Neural cell (in vitro differentiated cells): Measurements from ENCODE around the gene VOPP1. TPM values are rescaled to one million over a fixed set of nuclear protein-coding genes. Genes with fewer than 3 reads are reported as not detected.

Experiments used
- H2AFZ ChIP-seq: fragments of 200-600, 300-800 bp; sonication (generic), shearing (Covaris generic); 2 replicates; pipeline ENCODE4 v1.6.0; 2014; ENCODE audit warnings: low read depth, mild to moderate bottlenecking, antibody characterized with exemption, low read length, moderate library complexity
- H3F3A ChIP-seq: fragments of 200-600 bp; shearing (Covaris generic); 2 replicates; pipeline ENCODE4 v1.6.1; 2016; ENCODE audit warnings: mild to moderate bottlenecking, moderate library complexity, mixed read lengths, antibody characterized with exemption, low read length; ENCODE audit not compliant: insufficient read depth, poor library complexity, severe bottlenecking
- H3K27ac ChIP-seq: fragments of 200-600, 300-800 bp; sonication (generic), shearing (Covaris generic); 2 replicates; pipeline ENCODE4 v1.5.1; 2014; ENCODE audit warnings: mild to moderate bottlenecking, low read length, moderate library complexity
- H3K27me3 ChIP-seq: fragments of 300-800, 200-600 bp; sonication (generic), shearing (Covaris generic); 2 replicates; pipeline ENCODE4 v1.6.0; 2014; ENCODE audit warnings: mild to moderate bottlenecking, low read depth, low read length, moderate library complexity; ENCODE audit not compliant: insufficient read depth
- H3K36me3 ChIP-seq: fragments of 300-800, 200-600 bp; sonication (generic), shearing (Covaris generic); 2 replicates; pipeline ENCODE4 v1.5.1; 2014; ENCODE audit warnings: mild to moderate bottlenecking, antibody characterized with exemption, low read length, moderate library complexity; ENCODE audit not compliant: insufficient read depth
- H3K4me2 ChIP-seq: fragments of 300-800, 200-600 bp; sonication (generic), shearing (Covaris generic); 2 replicates; pipeline ENCODE4 v1.6.0; 2014; ENCODE audit warnings: mild to moderate bottlenecking, low read length
- H3K4me3 ChIP-seq: fragments of 300-800, 200-600 bp; sonication (generic), shearing (Covaris generic); 2 replicates; pipeline ENCODE4 v1.5.1; 2014; ENCODE audit warnings: mild to moderate bottlenecking, low read length, moderate library complexity
- H3K79me2 ChIP-seq: fragments of 200-600 bp; shearing (Covaris generic); replicated peaks from 2 replicates; pipeline ENCODE4 v1.6.0; 2014; ENCODE audit warnings: mild to moderate bottlenecking, low read length, moderate library complexity; ENCODE audit not compliant: insufficient read depth
- H3K9ac ChIP-seq: fragments of 300-800, 200-600 bp; sonication (generic), shearing (Covaris generic); 2 replicates; pipeline ENCODE4 v1.6.1; 2016; ENCODE audit warnings: mild to moderate bottlenecking, low read length, mixed read lengths
- H3K9me2 ChIP-seq: fragments of 200-600 bp; shearing (Covaris generic); 2 replicates; pipeline ENCODE4 v1.6.1; 2016; ENCODE audit warnings: mild to moderate bottlenecking, low read length, mixed read lengths; ENCODE audit not compliant: insufficient read depth
- H3K9me3 ChIP-seq: fragments of 200-600, 300-800 bp; sonication (generic), shearing (Covaris generic); 2 replicates; pipeline ENCODE4 v1.6.1; 2016; ENCODE audit warnings: mild to moderate bottlenecking, mixed run types, low read length, moderate library complexity, mixed read lengths
- H4K20me1 ChIP-seq: fragments of 200-600 bp; shearing (Covaris generic); 2 replicates; pipeline ENCODE4 v1.6.1; 2016; ENCODE audit warnings: mild to moderate bottlenecking, mixed run types; ENCODE audit not compliant: insufficient read depth
- EP300 ChIP-seq: fragments of 450-650 bp; conservative IDR thresholded peaks from 2 replicates; pipeline ENCODE4 v1.6.1; 2014; ENCODE audit warnings: antibody characterized with exemption, mild to moderate bottlenecking, moderate library complexity; ENCODE audit not compliant: poor library complexity, severe bottlenecking
- EZH2 ChIP-seq: fragments of 200-600, 300-800 bp; shearing (Covaris generic), sonication (generic); IDR thresholded peaks from 2 replicates; pipeline ENCODE4 v1.6.1; 2014; ENCODE audit warnings: antibody characterized with exemption, low read length, borderline replicate concordance, mild to moderate bottlenecking; ENCODE audit not compliant: insufficient read depth, poor library complexity, severe bottlenecking
- MXI1 ChIP-seq: fragments of 450-650 bp; conservative IDR thresholded peaks from 2 replicates; pipeline ENCODE4 v1.6.1; 2014; ENCODE audit warnings: antibody characterized with exemption, mild to moderate bottlenecking; ENCODE audit not compliant: poor library complexity, severe bottlenecking
- POLR2AphosphoS5 ChIP-seq: IDR thresholded peaks from 2 replicates; pipeline ENCODE4 v1.6.1; 2012
- RAD21 ChIP-seq: fragments of 450-650 bp; conservative IDR thresholded peaks from 2 replicates; pipeline ENCODE4 v1.6.1; 2014; ENCODE audit warnings: antibody characterized with exemption, mild to moderate bottlenecking, moderate library complexity
- SMC3 ChIP-seq: fragments of 450-650 bp; conservative IDR thresholded peaks from 2 replicates; pipeline ENCODE4 v1.6.1; 2014; ENCODE audit warnings: antibody characterized with exemption, mild to moderate bottlenecking, moderate library complexity; ENCODE audit not compliant: poor library complexity
- TAF1 ChIP-seq: IDR thresholded peaks from 2 replicates; pipeline ENCODE4 v1.6.1; 2012; ENCODE audit warnings: low read depth
- polyA plus RNA-seq: library from polyadenylated mRNA; depleted of rRNA; stranded (reverse); fragments of >200 nt; gene quantifications from 2 replicates; pipeline ENCODE4 v1.2.3, GENCODE V29; 2014
- TF ChIP-seq, protein P1 (sequence below): IDR thresholded peaks from 2 replicates; pipeline ENCODE4 v1.6.1; 2012; ENCODE audit warnings: borderline replicate concordance
- TF ChIP-seq, protein P2 (sequence below): fragments of 450-650 bp; IDR thresholded peaks from 2 replicates; pipeline ENCODE4 v1.5.1; 2014; ENCODE audit warnings: antibody characterized with exemption, mild to moderate bottlenecking, moderate library complexity; ENCODE audit not compliant: poor library complexity, severe bottlenecking

Gene VOPP1
- polyA plus RNA-seq, 1 donor from 2014 or later: 85.8 TPM

DNA sequence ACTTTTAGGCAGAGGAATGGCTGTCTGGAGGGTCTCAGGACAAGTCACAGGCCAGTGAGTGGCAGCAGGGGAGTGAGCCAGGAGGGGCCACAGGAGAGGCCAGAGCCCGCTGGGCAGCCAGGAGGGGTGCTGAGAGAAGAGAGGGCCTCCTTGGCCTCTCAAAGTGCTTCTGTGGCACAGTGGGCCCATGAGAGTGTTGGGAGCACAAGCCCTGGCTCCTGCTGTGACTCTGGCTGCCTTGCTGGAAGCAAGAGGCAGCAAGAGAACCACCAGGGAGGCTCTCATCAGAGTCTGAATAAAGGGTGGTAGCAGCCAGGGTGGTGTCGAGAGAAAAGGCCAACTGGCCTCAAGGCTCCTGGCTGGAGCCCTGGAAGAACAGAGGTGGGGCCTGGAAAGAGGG, 91.1 kb downstream of the VOPP1 start:
- no peaks in the 10 kb centered on the region for H3F3A ChIP-seq
- H4K20me1 ChIP-seq: no peaks in the 10 kb centered on the region
- no peaks in the 10 kb centered on the region for H3K9me3 ChIP-seq
- H3K36me3 ChIP-seq: no peaks in the 10 kb centered on the region
- no peak overlapping the region for H3K27ac ChIP-seq
- H3K9ac ChIP-seq: no peak overlapping the region
- no peaks in the 10 kb centered on the region for H3K9me2 ChIP-seq
- H3K4me2 ChIP-seq: no peak overlapping the region
- H3K4me3 ChIP-seq: no peak overlapping the region
- H3K27me3 ChIP-seq: no peaks in the 10 kb centered on the region
- no peak overlapping the region for H2AFZ ChIP-seq
- TF ChIP-seq TAF1 (no peak), RAD21 (no peak), MXI1 (no peak)
- TF ChIP-seq, protein P1, sequence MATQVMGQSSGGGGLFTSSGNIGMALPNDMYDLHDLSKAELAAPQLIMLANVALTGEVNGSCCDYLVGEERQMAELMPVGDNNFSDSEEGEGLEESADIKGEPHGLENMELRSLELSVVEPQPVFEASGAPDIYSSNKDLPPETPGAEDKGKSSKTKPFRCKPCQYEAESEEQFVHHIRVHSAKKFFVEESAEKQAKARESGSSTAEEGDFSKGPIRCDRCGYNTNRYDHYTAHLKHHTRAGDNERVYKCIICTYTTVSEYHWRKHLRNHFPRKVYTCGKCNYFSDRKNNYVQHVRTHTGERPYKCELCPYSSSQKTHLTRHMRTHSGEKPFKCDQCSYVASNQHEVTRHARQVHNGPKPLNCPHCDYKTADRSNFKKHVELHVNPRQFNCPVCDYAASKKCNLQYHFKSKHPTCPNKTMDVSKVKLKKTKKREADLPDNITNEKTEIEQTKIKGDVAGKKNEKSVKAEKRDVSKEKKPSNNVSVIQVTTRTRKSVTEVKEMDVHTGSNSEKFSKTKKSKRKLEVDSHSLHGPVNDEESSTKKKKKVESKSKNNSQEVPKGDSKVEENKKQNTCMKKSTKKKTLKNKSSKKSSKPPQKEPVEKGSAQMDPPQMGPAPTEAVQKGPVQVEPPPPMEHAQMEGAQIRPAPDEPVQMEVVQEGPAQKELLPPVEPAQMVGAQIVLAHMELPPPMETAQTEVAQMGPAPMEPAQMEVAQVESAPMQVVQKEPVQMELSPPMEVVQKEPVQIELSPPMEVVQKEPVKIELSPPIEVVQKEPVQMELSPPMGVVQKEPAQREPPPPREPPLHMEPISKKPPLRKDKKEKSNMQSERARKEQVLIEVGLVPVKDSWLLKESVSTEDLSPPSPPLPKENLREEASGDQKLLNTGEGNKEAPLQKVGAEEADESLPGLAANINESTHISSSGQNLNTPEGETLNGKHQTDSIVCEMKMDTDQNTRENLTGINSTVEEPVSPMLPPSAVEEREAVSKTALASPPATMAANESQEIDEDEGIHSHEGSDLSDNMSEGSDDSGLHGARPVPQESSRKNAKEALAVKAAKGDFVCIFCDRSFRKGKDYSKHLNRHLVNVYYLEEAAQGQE: no peak
- no peaks in the 10 kb centered on the region for H3K79me2 ChIP-seq

DNA sequence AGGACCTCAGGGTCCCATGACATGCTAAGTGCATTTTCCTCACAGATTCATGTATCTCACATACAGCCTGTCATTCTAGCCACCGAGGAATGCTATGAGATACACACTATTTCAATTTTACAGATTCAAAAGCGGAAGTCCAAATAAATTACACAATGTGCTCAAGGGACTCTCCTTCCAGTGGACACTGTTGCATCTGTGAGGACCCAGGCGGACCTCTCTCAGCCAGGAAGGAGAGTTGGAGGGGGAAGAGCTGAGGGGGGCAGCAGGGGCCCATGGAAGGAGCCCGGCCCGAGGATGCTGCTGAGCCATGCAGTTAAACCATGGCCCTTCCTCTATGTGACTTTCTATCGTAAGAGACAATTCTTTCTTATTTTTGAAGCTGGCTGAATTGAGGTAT, 93.6 kb downstream of the VOPP1 start:
- H3F3A ChIP-seq: no peaks in the 10 kb centered on the region
- H3K27ac ChIP-seq: no peak overlapping the region
- H3K4me3 ChIP-seq: no peak overlapping the region
- no peaks in the 10 kb centered on the region for H3K9me2 ChIP-seq
- no peaks in the 10 kb centered on the region for H4K20me1 ChIP-seq
- no peaks in the 10 kb centered on the region for H3K9me3 ChIP-seq
- no peak for TF ChIP-seq MXI1
- no peak for TF ChIP-seq EZH2
- no peak for TF ChIP-seq POLR2AphosphoS5
- TF ChIP-seq RAD21: no peak
- TF ChIP-seq EP300: no peak
- no peak for TF ChIP-seq TAF1
- TF ChIP-seq, protein P1: no peak
- TF ChIP-seq, protein P2, sequence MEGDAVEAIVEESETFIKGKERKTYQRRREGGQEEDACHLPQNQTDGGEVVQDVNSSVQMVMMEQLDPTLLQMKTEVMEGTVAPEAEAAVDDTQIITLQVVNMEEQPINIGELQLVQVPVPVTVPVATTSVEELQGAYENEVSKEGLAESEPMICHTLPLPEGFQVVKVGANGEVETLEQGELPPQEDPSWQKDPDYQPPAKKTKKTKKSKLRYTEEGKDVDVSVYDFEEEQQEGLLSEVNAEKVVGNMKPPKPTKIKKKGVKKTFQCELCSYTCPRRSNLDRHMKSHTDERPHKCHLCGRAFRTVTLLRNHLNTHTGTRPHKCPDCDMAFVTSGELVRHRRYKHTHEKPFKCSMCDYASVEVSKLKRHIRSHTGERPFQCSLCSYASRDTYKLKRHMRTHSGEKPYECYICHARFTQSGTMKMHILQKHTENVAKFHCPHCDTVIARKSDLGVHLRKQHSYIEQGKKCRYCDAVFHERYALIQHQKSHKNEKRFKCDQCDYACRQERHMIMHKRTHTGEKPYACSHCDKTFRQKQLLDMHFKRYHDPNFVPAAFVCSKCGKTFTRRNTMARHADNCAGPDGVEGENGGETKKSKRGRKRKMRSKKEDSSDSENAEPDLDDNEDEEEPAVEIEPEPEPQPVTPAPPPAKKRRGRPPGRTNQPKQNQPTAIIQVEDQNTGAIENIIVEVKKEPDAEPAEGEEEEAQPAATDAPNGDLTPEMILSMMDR: no peak
- no peak for TF ChIP-seq SMC3
- no peaks in the 10 kb centered on the region for H3K79me2 ChIP-seq
- H2AFZ ChIP-seq: no peak overlapping the region
- no peak overlapping the region for H3K9ac ChIP-seq
- no peak overlapping the region for H3K4me2 ChIP-seq
- H3K27me3 ChIP-seq: no peaks in the 10 kb centered on the region
- H3K36me3 ChIP-seq: no peaks in the 10 kb centered on the region
